GM12892 (cell line): ENCODE data around the gene UPK3A.

Experiments used
- POLR2A ChIP-seq: IDR thresholded peaks from 2 replicates; pipeline ENCODE4 v1.6.1; 2011; ENCODE audit warnings: low read depth, low read length, control low read depth
- POLR2AphosphoS5 ChIP-seq: IDR thresholded peaks from 2 replicates; pipeline ENCODE4 v1.6.1; 2011; ENCODE audit warnings: low read depth, low read length, control low read depth
- TAF1 ChIP-seq: IDR thresholded peaks from 2 replicates; pipeline ENCODE4 v1.6.1; 2011; ENCODE audit warnings: low read depth, mild to moderate bottlenecking, control low read depth, low read length, borderline replicate concordance

DNA sequence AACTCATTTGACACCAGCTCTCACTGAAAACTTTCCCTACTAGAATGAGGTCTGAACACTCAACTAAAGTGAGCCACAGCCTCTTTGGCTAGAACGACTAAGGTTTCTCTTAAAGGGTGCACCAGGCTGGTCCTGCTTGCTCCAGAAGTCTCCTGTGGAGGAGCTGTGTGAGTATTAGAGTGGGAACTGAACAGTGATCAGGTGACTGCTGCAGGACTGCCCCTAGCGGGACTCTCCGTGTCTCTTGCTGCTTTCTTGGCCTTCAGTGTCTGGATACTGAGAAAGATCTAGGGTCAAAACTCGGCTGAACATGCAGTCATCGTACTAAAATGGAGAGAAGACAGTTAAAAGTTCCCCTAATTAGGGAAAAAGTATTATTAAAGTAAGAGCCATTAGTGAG, 59.6 kb downstream of the UPK3A start:
- TF ChIP-seq POLR2A (no peak), TAF1 (no peak), POLR2AphosphoS5 (no peak)
